AG09309 (cell line): Measurements from ENCODE around the gene OTOGL.

Source experiments
- DNase-seq: peaks from one replicate; pipeline ENCODE4 v3.0.0-alpha.2; 2010; ENCODE audit warnings: low read depth
- H3K4me3 ChIP-seq: 2 replicates; pipeline ENCODE4 v1.5.1; 2011; ENCODE audit warnings: mild to moderate bottlenecking, low read depth, low read length, moderate library complexity; ENCODE audit not compliant: control insufficient read depth
- CTCF ChIP-seq: IDR thresholded peaks from 2 replicates; pipeline ENCODE4 v1.5.1; 2011; ENCODE audit warnings: mild to moderate bottlenecking, low read depth, low read length, inconsistent platforms; ENCODE audit not compliant: insufficient read depth, control insufficient read depth; ENCODE audit errors: missing control alignments

The OTOGL gene

GRCh38 chr12:80087486-80088213 lies 11.7 kb upstream of the OTOGL start:
- H3K4me3 ChIP-seq: no peak overlapping the region
- no peak for TF ChIP-seq CTCF
- DNase-seq: no peak

GRCh38 chr12:80100591-80100990 lies 1.3 kb downstream of the OTOGL start:
- no peak for DNase-seq
- TF ChIP-seq CTCF: no peak
- no peak overlapping the region for H3K4me3 ChIP-seq

- no peak for TF ChIP-seq CTCF
- H3K4me3 ChIP-seq: no peak overlapping the region
- DNase-seq: no peak
These were observed 1.8 kb downstream of the OTOGL start for GRCh38 chr12:80101126-80101525.

GRCh38 chr12:80107221-80107620 lies 7.9 kb downstream of the OTOGL start:
- H3K4me3 ChIP-seq: no peak overlapping the region
- no peak for TF ChIP-seq CTCF
- no peak for DNase-seq

GRCh38 chr12:80116735-80117134 lies 17.4 kb downstream of the OTOGL start:
- no peak overlapping the region for H3K4me3 ChIP-seq
- no peak for DNase-seq
- TF ChIP-seq CTCF: no peak

DNA sequence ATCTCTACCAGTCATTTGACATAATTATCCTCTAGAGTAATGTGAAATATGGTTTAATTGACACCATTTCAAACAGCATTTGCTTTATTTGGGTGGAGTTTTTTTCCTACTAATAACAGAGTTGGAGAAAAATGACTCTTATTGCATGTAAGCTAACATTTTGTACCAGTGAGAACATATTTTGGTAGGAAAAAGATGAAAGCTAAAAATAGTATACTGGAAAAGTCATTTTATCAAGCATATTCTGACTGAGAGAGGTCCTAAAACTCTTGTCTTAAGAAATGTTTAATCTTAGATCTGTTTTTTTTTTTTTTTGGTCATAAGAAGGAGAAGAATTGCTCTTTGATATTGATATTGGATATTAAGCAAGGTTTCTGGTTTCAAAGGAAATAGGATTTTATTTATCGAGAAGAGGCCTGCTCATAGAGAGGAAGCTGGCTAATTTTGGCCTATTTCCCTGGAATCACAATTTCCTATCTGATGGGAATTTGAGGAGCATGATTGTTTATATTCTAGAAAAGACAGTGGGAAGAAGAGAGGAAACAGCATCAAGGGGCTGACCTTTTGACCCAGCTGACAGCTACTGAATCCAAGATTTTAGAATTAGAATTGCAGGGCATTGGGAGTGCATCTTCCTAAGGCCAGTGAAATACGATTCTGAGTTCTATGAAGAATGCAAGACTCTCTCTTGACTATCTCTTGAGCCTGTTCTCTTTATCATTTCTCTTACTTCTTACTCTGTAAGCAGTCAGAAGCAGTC lies 19.4 kb downstream of the OTOGL start:
- H3K4me3 ChIP-seq: no peak overlapping the region
- no peak for TF ChIP-seq CTCF
- no peak for DNase-seq
